ENCODE results near the gene PHACTR3. TPM values are rescaled to one million over a fixed set of nuclear protein-coding genes. Genes with fewer than 3 reads are reported as not detected.

Gene PHACTR3
- total RNA-seq, 1 donor from 2014 or later = 8.7 TPM

DNA sequence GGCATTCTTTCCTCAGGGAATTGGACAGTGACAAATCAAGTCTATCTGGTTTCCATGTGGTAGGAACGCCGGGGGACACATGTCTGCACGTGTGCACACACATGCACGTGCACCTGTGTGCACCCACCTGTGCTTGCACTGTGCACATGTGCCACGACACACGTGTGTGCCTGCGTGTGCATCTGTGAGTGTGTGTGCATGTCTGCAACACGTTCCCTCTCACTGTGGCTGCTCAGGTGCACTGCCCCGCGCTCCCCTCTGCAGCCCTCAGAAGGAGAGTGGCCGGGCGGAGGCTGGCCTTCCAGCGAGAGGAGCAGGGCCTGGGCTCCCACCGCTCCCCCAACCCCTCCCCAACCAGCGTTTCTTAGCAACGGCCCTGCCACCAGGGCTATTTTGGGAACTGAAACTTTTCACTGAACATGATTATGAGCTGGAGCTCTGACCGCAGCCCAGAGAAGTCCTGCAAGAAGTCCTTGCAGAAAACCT lies 147.8 kb downstream of the PHACTR3 start:
- Mint-ChIP-seq H3K9me3 (ENCODE audit: unreplicated experiment) (no peaks in the 10 kb centered on the region), H3K4me3 (ENCODE audit: unreplicated experiment) (no peak overlapping the region), H3K36me3 (ENCODE audit: low read depth, unreplicated experiment) (no peaks in the 10 kb centered on the region), H3K27me3 (ENCODE audit: unreplicated experiment) (no peaks in the 10 kb centered on the region), H3K4me1 (ENCODE audit: unreplicated experiment) (peaks cover 4% of the 10 kb centered on the region), H3K27ac (ENCODE audit: unreplicated experiment) (no peak overlapping the region)
- DNase-seq (ENCODE audit: low spot score) = no peak
- TF ChIP-seq, protein P1, sequence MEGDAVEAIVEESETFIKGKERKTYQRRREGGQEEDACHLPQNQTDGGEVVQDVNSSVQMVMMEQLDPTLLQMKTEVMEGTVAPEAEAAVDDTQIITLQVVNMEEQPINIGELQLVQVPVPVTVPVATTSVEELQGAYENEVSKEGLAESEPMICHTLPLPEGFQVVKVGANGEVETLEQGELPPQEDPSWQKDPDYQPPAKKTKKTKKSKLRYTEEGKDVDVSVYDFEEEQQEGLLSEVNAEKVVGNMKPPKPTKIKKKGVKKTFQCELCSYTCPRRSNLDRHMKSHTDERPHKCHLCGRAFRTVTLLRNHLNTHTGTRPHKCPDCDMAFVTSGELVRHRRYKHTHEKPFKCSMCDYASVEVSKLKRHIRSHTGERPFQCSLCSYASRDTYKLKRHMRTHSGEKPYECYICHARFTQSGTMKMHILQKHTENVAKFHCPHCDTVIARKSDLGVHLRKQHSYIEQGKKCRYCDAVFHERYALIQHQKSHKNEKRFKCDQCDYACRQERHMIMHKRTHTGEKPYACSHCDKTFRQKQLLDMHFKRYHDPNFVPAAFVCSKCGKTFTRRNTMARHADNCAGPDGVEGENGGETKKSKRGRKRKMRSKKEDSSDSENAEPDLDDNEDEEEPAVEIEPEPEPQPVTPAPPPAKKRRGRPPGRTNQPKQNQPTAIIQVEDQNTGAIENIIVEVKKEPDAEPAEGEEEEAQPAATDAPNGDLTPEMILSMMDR (IDR thresholded peaks at IDR 0.05; ENCODE audit: unreplicated experiment) = no peak

DNA sequence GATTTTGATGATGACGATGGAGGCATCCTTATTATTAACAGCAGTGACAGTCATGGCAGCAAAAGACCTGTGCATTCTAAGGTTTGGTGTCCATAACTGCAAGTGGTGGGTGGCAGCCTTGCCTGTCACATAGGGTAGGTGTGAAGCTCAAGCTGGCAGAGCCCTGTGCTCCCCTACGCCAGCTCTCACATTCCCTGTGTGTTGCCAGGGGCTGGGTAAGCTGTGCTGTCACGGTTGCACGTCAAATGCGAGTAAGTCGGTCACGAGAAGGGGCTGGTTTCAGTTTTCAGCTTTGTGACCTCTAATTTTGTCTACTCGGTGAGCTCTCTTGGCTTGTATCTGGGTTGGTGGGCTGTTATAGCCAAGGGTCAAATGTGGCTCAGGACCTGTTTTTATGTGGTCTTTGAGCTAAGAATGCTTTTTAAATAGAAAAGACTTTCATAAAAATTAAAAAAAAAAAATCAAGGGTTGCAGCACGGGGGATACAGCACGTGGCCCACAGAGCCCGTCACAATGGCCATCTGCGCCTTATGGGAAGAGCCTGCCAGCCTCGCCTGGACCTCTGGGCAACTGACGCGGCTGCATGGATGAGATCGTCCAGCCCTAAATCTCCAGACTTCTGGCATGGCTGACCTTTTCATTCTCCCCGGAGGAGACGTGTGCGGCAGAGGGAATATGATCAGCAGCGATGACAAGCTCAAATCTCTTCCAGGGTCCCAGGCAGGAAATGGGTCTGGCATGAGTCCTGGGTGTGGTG lies 148.5 kb downstream of the PHACTR3 start:
- Mint-ChIP-seq H3K27me3 (ENCODE audit: unreplicated experiment) (no peaks in the 10 kb centered on the region), H3K9me3 (ENCODE audit: unreplicated experiment) (no peaks in the 10 kb centered on the region), H3K36me3 (ENCODE audit: low read depth, unreplicated experiment) (no peaks in the 10 kb centered on the region), H3K27ac (ENCODE audit: unreplicated experiment) (no peak overlapping the region), H3K4me3 (ENCODE audit: unreplicated experiment) (no peak overlapping the region), H3K4me1 (ENCODE audit: unreplicated experiment) (peaks cover 4% of the 10 kb centered on the region)
- DNase-seq (ENCODE audit: low spot score) = no peak
- TF ChIP-seq, protein P1 (IDR thresholded peaks at IDR 0.05; ENCODE audit: unreplicated experiment) = no peak

DNA sequence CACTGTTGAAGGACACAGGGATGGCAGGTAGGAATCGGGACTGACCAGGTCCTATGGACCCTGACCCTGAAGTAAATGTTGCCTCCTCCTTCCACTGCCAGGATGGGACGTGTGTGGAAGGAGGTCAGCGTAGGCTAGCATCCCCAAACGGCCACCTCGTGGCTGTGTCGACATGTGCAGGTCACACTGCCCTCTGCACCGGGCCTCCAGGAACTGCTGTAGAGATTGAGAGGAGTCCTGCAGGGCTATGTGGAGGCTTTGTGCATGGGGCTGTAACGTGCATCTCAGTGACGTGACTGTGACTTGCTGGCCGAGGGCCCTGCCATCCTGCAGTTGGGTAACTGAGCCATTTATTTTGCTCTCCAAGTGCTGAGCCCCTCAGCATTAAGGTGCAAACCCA lies 149.5 kb downstream of the PHACTR3 start:
- H3K4me1 Mint-ChIP-seq (ENCODE audit: unreplicated experiment) = peaks cover 4% of the 10 kb centered on the region
- no peak for DNase-seq (ENCODE audit: low spot score)
- H3K27me3 Mint-ChIP-seq (ENCODE audit: unreplicated experiment) = no peaks in the 10 kb centered on the region
- no peaks in the 10 kb centered on the region for H3K36me3 Mint-ChIP-seq (ENCODE audit: low read depth, unreplicated experiment)
- H3K4me3 Mint-ChIP-seq (ENCODE audit: unreplicated experiment) = no peak overlapping the region
- H3K9me3 Mint-ChIP-seq (ENCODE audit: unreplicated experiment) = no peaks in the 10 kb centered on the region
- TF ChIP-seq, protein P1 (IDR thresholded peaks at IDR 0.05; ENCODE audit: unreplicated experiment) = no peak
- no peak overlapping the region for H3K27ac Mint-ChIP-seq (ENCODE audit: unreplicated experiment)

DNA sequence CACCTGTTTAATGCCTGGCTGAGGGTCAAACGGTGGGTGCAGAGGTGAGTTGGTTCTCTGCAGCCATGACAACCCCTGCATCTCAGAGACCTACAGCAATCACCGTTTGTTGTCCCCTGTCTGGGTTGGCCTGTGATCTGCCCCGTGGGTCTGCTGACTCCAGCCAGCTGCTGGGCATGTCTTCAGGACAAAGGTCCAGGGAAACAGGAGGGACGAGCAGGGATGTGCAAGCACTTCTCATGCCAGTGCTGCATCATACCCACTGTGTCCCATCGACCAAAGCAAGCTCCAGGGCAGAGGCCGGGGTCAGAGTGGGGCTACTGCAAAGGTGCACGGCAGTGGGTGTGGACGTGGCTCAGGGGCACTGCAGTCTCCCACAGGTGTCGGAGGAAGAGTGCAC lies 150.2 kb downstream of the PHACTR3 start:
- TF ChIP-seq, protein P1 (IDR thresholded peaks at IDR 0.05; ENCODE audit: unreplicated experiment) = no peak
- Mint-ChIP-seq H3K27me3 (ENCODE audit: unreplicated experiment) (no peaks in the 10 kb centered on the region), H3K36me3 (ENCODE audit: low read depth, unreplicated experiment) (no peaks in the 10 kb centered on the region)

DNA sequence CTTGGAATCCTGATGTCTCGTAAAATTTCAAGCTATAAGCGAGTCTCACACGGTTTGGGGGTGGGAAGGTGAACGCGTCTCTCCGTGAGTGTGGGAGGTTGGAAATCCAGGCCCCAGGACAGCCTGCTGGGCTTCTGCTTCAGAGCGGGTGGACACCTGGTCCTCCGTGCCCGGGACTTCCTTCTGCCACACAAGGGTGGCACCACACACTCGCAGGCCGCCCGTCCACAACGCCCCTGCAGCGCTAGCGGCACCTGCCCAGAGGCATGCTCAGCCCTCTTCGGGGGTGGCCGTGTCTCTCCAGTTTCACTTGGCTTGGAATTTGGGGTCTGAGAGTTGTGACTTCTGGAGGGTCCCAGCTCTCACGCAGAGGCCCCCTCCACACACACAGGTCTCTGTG lies 151.9 kb downstream of the PHACTR3 start:
- Mint-ChIP-seq H3K9me3 (ENCODE audit: unreplicated experiment) (no peaks in the 10 kb centered on the region), H3K4me1 (ENCODE audit: unreplicated experiment) (no peaks in the 10 kb centered on the region), H3K36me3 (ENCODE audit: low read depth, unreplicated experiment) (peaks cover 5% of the 10 kb centered on the region), H3K27me3 (ENCODE audit: unreplicated experiment) (no peaks in the 10 kb centered on the region), H3K4me3 (ENCODE audit: unreplicated experiment) (no peak overlapping the region), H3K27ac (ENCODE audit: unreplicated experiment) (no peak overlapping the region)
- DNase-seq (ENCODE audit: low spot score) = no peak
- TF ChIP-seq, protein P1 (IDR thresholded peaks at IDR 0.05; ENCODE audit: unreplicated experiment) = no peak

More for the DNA sequence above, 150.2 kb downstream of the PHACTR3 start:
- H3K9me3 Mint-ChIP-seq (ENCODE audit: unreplicated experiment) = no peaks in the 10 kb centered on the region
- H3K4me1 Mint-ChIP-seq (ENCODE audit: unreplicated experiment) = peaks cover 4% of the 10 kb centered on the region
- no peak for DNase-seq (ENCODE audit: low spot score)
- H3K4me3 Mint-ChIP-seq (ENCODE audit: unreplicated experiment) = no peak overlapping the region
- H3K27ac Mint-ChIP-seq (ENCODE audit: unreplicated experiment) = no peak overlapping the region
